ENCODE results near the gene MRTFA.
"Not testable (repeated sequence)": the region's sequence is repeated elsewhere in the genome, so short reads cannot be mapped to it uniquely, and the experiment has no call there.

Gene MRTFA

DNA sequence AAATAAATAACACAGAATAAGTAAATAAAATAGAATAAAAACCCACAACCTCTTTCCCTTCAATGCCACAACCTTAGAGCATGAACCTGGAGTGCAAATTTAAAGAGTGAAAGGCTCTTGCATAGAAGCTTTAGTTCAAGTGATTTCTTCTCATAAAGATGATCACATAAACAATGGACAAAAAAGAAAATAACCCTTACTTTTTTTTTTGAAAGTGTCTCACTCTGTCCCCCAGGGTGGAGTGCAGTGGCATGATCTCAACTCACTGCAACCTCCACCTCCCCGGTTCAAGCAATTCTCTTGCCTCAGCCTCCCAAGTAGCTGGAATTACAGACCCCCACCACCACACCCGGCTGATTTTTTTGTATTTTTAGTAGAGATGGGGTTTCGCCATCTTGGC lies 10.7 kb downstream of the MRTFA start:
- not testable (repeated sequence) for DNase-seq

DNA sequence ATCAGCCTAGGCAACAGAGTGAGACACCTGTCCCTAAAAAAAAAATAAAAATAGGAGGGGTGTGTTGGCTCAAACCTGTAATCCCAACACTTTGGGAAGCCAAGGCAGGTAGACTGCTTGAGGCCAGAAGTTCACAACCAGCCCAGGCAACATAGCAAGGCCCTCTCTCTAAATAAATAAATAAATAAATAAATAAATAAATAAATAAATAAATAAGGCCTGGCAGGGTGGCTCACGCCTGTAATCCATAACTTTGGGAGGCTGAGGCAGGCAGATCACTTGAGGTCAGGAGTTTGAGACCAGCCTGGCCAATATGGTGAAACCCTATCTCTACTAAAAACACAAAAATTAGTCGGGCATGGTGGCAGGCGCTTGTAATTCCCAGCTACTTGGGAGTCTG lies 11.2 kb downstream of the MRTFA start:
- DNase-seq: not testable (repeated sequence)

DNA sequence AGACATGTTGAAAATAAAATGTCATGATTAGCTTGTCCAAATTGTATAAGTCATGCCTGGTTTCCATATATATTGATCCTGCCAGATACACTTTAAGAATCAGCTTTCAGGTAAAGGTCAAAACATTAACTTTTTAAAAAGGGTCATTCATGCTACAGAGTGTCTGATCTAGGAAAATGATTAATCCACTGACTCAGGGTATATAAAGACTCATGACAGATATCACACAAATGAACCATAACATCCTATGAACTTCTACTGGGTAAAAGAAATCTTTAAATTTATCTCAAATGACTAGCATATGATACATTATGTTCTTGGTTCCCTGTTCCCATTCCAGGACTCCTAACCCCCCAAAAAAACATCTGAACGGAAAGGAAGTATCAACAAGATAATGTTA lies 11.7 kb downstream of the MRTFA start:
- DNase-seq: no peak

DNA sequence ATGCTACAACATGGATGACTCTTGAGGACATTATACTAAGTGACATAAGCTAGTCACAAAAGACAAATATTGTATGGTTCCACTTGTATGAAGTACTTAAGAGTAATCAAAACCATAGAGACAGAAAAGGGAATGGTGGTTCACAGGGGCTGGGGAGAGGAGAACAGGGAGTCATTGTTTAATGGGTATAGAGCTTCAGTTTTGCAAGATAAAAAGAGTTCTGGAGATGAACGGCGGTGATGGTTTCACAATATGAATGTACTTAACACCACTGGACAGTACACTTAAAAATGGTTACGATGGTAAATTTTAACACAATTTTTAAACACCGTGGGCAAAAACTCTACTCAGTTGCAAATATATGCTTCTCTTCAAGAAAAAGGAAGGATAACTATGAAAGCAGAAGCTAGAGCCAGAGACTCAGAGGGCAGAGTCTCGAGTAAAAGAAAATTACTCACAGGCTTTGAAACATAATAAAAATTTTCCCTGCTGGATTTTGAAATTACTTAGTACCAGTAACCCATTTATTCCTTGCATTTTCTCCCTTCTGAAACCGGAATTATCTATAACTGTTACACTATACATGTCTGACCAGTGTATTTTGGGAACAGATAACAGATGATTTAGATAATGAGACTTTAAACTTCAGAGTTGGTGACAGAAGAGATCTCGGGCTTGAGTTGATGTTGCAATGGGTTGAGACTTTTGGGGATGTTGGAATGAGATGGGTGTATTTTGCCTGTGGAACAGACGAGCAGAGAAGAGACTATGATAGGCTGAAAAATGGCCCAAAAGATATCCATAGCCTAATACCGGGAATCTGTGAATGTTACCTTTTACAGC lies 15.0 kb downstream of the MRTFA start:
- DNase-seq: no peak

DNA sequence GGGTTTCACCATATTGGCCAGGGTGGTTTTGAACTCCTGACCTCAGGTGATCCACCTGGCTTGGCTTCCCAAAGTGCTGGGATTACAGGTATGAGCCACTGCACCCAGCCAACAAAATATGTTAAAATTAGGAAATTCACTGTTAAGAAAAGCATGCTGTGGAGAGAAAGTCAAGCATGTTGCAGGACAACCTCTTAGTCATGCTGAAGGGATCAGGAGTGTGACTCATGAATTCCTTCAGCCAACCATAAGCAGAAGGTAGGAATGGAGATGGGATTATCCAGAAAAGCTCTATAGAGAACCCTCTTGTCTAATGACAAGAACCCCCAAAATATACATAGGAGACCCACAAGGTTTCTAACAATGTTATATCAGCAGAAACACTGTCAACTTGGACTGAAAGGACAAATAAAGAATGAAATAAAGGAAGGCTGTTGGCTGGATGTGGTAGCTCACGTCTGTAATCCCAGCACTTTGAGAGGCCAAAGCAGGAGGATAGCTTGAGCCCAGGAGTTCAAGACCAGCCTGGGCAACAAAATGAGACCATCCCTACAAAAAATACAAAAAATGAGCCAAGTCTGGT lies 16.0 kb downstream of the MRTFA start:
- DNase-seq: no peak

DNA sequence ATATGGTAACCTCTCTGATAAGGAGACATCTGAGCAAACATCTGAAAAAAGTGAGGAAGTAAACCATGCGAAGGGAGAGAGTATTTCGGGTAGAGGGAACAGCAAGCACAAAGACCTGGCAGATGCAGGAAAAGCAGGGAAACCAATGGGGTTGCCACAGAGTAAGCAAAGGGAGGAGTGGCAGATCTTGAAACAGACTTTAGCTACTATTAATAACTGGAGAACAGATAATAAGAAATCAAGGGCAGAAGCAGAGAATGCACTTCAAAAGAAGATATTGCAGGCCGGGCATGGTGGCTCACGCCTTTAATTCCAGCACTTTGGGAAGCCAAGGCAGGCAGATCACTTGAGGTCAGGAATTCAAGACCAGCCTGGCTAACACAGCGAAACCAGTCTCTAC lies 18.1 kb downstream of the MRTFA start:
- DNase-seq: no peak

DNA sequence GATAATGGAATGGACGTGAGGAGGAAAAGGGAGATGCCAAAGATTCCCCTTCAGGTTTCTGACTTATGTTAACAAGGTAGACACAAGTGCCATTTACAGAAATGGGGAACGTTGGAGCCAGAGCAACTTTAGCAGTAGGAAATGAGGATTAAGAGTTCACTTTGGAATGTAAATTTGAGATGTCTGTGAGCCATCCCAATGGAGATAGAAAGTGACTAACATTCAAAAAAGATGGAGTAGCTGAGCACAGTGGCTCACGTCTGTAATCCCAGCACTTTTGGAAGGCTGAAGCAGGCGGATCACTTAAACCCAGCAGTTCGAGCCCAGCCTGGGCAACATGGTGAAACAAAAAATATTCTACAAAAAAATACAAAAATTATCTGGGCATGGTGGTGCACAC lies 19.9 kb downstream of the MRTFA start:
- no peak for DNase-seq

DNA sequence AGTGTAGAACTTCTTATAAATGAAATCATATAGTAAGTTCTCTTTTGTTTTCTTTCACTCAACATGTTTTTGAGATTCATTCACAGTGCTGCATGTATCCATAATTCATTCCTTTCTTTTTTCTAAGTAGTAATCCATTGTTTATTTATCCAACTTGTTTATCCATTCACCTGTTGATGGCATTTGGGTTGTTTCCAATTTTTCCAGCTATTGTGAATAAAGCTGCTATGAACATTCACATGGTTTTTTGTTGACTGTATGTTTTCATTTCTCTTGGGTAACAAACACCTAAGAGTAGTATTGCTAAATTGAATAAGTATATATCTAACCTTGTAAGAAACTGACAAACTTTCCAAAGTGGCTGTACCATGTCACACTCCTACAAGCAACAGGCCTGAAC lies 23.5 kb downstream of the MRTFA start:
- DNase-seq: no peak

DNA sequence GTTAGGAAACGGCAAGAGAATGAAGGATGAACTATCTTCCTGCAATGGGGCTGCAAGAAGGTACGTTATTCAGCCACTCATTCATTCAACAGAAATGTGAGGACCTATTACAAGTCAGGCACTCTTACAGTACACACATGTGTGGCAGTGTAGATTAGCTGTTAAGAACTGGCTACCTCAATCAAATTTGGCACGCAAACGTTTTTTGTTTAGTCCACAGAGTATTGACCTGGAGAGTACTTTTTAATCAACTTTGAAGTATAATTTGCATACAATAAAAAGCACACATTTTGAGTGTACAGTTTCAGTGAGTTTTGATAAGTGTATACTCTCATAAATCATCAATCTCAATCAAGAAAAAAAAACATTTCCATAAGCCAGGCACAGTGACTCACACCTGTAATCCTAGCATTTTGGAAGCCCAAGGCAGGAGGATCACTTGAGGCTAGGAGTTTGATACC lies 24.2 kb downstream of the MRTFA start:
- DNase-seq: no peak

DNA sequence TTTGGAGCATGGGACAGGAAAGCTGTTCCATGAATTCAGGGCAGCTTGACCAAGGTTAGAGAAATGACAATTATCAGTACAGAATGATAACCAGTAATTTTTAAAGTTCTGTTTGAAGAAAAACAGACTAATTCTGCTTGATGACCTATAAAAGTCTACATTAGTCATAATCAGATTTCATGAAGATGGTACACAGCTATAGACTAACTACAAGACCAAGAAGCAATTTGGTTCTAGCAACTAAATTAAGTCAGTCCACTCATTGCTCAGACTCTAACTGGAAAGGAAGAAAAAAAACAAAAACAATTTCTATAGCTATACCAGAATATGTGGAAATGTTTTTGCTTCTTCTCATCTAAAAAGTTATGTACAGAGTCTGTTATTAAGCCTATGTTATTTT lies 24.9 kb downstream of the MRTFA start:
- DNase-seq: no peak

DNA sequence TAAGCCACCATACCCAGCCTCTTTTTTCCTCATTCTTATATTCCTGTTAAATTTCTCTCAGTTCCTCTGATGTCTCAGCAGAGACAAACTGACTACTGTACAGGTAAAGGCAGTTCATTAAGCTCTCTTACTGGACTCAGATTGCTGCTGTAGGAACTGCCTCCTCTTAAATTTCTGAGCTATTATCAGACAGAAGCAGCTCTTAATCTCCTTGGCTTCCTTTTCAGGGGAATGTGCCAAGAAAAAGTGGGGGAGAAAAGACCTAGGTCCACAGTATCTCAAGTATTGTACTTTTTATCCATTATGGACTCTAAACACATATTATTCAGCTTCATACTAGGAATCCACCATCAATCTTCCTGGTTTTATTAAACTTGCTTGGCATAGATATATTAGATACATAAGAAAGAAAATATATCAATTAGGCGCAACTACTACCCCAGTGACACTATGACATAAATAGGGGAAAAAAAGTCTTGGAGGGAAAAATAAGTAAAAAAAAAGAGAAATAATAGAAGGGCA lies 26.1 kb downstream of the MRTFA start:
- no peak for DNase-seq

DNA sequence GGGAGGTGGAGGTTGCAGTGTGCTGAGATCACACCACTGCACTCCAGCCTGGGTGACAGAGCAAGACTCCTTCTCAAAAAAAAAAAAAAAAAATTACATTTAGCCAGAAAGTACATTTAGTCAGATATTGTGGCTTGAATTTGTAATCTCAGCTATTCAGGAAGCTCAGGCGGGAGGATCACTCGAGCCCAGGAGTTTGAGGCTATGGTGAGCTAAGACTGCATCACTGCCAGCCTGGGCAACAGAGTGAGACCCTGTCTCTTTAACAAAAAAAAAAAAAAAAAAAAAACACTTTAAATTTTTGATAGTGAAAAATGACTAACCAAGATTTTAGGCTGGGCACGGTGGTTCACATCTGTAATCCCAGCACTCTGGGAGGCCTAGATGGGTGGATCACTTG lies 27.3 kb downstream of the MRTFA start:
- no peak for DNase-seq

DNA sequence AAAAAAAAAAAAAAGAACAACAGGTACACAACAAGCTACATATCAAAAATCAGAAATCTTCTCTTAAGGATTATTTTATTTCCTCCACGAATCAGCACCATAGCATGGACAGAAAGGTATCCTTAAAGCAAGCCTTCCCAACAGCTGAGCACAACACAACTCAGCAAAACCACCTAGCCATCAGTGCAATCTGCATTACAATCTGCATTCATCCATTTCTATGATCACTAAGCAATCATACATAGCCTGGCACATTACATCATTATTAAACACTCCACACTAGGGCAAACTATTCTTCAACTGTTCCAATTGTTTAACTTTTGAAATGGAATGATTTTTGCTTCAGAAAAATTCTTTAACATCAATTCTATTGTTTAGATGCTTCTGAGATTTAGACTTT lies 29.0 kb downstream of the MRTFA start:
- DNase-seq: no peak

DNA sequence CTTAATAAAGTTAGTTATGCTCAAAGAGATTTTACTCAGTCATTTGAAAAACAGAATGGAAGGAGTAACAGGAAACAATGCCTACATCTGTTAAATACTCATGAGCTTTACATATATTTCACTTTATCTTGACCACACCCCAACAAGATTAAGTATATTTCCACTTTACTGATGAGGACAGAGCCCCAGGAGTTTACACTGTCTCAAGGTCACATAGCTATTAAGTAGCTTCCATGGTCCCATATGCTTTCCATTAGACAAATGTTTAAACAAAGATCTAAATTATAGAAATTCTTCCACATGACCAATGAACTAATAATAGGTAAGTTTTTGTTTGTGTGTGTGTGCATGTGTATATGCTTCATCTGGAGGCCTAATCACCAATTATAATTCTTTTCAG lies 30.2 kb downstream of the MRTFA start:
- DNase-seq: no peak

DNA sequence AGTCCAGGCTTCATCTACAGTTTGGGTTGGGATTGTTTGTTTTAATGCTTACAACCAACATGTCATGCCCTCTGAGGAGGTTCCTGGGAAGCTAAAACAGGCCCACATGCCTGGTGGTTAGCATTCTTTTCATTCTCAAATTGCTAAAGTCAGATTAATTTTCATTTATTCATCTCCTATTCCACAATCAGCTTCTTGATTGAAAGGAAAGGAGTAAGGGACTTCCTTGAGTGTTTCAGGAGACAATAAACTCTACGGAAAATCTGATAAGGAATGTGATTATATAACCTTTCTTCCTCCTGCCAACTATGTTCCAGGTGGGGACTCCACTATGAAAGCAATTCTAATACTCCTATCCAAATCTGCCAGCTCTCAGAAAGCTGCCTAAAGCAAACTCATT lies 30.8 kb downstream of the MRTFA start:
- no peak for DNase-seq

DNA sequence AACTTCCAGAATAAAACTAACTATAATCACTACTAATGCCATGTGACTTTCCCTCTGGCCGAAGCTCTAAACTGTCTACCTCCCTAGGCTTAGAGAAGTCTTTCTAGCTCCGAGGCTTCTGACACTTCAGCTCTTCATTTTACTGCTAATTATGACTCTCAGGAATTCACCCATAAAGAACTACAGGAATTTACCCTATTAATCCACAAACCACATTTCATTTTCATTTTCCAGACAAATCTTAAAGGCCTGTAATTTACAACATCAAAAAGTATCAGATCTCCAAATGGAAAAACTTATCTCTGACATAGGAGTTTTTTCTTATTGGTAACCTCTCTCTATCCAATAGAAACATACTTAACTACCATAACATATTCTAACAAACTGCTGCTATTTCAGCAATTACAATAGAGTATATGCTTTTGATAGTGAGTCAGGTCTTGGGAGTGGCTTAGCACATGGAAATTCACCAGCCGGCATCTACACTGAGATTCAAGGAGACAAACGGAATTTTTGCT lies 33.4 kb downstream of the MRTFA start:
- DNase-seq: no peak

DNA sequence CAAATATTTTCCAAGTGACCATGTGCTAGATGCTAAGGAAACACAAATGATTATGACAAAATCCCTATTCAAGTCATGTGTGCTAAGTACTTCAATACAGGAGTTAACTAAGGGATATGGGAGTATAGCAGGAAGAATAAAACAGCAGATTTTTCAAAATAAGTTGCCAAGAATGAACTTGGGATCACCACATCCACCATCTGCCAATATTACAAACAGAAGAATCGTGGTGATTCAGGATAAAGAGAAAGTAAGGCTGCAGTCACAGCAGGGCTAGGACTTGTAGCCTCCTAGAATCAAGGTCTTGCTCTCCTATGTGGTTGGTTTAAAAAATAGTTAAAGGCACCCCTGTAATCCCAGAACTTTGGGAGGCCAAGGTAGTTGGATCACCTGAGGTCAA lies 34.3 kb downstream of the MRTFA start:
- no peak for DNase-seq

DNA sequence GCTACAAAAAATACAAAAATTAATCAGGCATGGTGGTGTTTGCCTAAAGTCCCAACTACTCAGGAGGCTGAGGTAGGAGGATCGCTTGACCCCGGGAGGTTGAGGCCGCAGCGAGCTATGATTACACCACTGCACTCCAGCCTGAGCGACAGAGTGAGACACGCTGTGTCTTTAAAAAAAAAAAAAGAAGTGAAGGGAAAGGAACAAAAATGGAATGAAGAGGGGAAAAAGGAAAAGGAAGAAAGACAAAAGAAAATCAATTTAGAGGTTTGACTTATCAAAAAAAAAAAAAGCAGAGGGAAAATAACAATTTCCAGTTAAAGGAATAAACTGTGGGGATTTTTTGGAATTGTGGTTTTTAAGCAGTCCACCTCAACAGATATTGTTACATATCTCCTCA lies 36.8 kb downstream of the MRTFA start:
- DNase-seq: no peak

DNA sequence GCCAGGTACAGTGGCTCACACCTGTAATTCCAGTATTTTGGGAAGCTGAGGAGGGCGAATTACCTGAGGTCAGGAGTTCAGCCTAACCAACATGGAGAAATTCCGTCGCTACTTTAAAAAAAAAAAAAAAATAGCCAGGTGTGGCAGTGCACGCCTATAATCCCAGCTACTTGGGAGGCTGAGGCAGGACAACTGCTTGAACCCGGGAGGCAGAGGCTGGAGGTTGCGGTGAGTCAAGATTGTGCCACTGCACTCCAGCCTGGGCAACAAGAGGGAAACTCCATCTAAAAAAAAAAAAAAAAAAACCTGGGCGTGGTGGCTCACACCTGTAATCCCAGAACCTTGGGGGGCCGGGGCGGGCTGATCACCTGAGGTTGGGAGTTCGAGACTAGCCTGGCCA lies 37.8 kb downstream of the MRTFA start:
- not testable (repeated sequence) for DNase-seq

DNA sequence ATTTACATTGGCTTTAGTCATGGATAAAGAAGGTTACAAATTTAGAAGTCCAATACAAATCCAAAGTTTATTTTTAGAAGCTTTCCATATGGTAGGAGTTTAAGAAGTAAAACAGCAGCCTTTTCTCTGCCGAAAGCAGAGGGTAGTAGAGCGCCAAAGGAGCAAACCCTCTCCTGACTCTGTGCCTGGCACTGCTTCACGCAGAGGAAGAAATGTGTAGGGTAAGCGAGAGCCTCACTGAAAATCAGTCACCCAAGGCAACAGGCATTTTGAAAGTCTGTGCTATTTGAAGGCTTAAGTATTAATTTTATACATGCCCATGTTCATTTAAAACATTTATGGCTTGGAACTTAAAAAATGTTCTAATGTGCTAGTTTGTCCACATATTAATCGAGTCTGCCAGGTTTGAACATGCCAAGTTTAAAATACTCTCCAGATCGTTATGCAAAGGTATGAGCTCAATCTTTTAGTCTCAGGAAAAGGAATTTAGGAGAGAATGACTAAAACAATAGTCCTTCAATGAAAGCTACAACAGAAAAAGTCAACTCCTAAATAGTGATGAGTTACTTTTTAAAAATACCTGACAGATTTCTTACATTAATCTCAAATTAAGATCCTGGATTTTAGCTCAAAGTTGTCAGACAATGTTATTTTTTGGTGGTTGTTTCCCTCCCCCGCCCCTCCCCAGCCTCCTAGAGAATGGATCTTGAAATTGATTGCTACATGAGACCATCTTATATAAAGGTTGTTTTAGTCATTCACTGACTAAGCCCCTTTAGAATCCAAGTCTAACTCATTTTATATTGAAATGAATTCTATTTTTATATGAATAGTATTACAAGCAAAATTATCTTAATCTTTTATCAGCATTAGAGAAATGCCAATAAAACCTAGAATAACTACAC lies 38.7 kb downstream of the MRTFA start:
- DNase-seq: no peak

DNA sequence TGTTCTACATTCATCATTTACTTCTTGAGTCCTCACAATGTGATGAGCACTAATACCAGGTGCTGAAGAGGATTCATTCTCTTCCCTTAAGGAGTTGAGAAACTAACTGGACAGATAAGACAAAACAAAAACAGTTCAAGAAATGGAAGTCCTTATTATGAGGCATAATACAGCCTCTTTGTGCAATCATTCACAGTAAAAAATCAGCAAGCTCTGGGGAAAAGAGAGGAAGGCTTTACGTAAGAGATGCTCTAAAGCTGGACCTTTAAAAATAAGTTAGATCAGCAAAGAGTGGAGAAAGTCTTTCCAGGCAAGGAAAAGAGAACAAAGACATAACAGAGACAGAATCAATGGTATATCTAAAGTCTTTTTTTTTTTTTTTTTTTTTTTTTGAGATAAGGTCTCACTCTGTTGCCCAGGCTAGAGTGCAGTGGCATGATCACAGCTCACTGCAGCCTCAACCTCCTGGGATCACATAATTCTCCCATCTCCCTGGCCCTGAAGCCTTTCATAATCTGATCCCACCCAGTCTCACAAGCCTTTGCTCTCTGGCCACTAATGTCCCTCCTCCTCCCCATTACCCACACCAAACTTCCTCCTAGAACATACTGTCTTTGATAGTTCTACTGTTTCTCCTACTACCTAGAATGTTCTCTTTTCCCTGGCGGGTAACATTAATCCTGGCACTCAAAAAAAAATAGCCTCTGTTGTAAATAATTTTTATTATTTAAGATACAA lies 40.9 kb downstream of the MRTFA start:
- DNase-seq: no peak

DNA sequence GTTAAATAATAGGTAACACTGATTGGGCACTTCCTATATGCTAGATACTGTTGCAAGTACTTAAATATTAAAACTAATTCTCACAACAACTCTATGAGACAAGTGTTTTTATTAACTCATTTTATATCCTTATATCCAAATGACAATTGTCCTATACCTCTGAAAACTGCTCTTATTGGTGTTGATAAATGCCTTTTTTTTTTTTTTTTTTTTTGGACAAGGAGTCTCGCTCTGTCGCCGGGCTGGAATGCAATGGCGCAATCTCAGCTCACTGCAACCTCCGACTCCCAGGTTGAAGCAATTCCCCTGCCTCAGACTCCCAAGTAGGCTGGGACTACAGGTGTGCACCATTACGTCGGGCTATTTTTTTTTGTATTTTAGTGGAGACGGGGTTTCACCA lies 41.6 kb downstream of the MRTFA start:
- DNase-seq: no peak
